Neural cell (in vitro differentiated cells): ENCODE data around the gene HUWE1. TPM values are rescaled to one million over a fixed set of nuclear protein-coding genes. Genes with fewer than 3 reads are reported as not detected.

Source experiments
- H2AFZ ChIP-seq: fragments of 200-600, 300-800 bp; sonication (generic), shearing (Covaris generic); 2 replicates; pipeline ENCODE4 v1.6.0; 2014; ENCODE audit warnings: low read depth, mild to moderate bottlenecking, antibody characterized with exemption, low read length, moderate library complexity
- H3F3A ChIP-seq: fragments of 200-600 bp; shearing (Covaris generic); 2 replicates; pipeline ENCODE4 v1.6.1; 2016; ENCODE audit warnings: mild to moderate bottlenecking, moderate library complexity, mixed read lengths, antibody characterized with exemption, low read length; ENCODE audit not compliant: insufficient read depth, poor library complexity, severe bottlenecking
- H3K27ac ChIP-seq: fragments of 200-600, 300-800 bp; sonication (generic), shearing (Covaris generic); 2 replicates; pipeline ENCODE4 v1.5.1; 2014; ENCODE audit warnings: mild to moderate bottlenecking, low read length, moderate library complexity
- H3K27me3 ChIP-seq: fragments of 300-800, 200-600 bp; sonication (generic), shearing (Covaris generic); 2 replicates; pipeline ENCODE4 v1.6.0; 2014; ENCODE audit warnings: mild to moderate bottlenecking, low read depth, low read length, moderate library complexity; ENCODE audit not compliant: insufficient read depth
- H3K36me3 ChIP-seq: fragments of 300-800, 200-600 bp; sonication (generic), shearing (Covaris generic); 2 replicates; pipeline ENCODE4 v1.5.1; 2014; ENCODE audit warnings: mild to moderate bottlenecking, antibody characterized with exemption, low read length, moderate library complexity; ENCODE audit not compliant: insufficient read depth
- H3K4me2 ChIP-seq: fragments of 300-800, 200-600 bp; sonication (generic), shearing (Covaris generic); 2 replicates; pipeline ENCODE4 v1.6.0; 2014; ENCODE audit warnings: mild to moderate bottlenecking, low read length
- H3K4me3 ChIP-seq: fragments of 300-800, 200-600 bp; sonication (generic), shearing (Covaris generic); 2 replicates; pipeline ENCODE4 v1.5.1; 2014; ENCODE audit warnings: mild to moderate bottlenecking, low read length, moderate library complexity
- H3K79me2 ChIP-seq: fragments of 200-600 bp; shearing (Covaris generic); replicated peaks from 2 replicates; pipeline ENCODE4 v1.6.0; 2014; ENCODE audit warnings: mild to moderate bottlenecking, low read length, moderate library complexity; ENCODE audit not compliant: insufficient read depth
- H3K9ac ChIP-seq: fragments of 300-800, 200-600 bp; sonication (generic), shearing (Covaris generic); 2 replicates; pipeline ENCODE4 v1.6.1; 2016; ENCODE audit warnings: mild to moderate bottlenecking, low read length, mixed read lengths
- H3K9me2 ChIP-seq: fragments of 200-600 bp; shearing (Covaris generic); 2 replicates; pipeline ENCODE4 v1.6.1; 2016; ENCODE audit warnings: mild to moderate bottlenecking, low read length, mixed read lengths; ENCODE audit not compliant: insufficient read depth
- H3K9me3 ChIP-seq: fragments of 200-600, 300-800 bp; sonication (generic), shearing (Covaris generic); 2 replicates; pipeline ENCODE4 v1.6.1; 2016; ENCODE audit warnings: mild to moderate bottlenecking, mixed run types, low read length, moderate library complexity, mixed read lengths
- H4K20me1 ChIP-seq: fragments of 200-600 bp; shearing (Covaris generic); 2 replicates; pipeline ENCODE4 v1.6.1; 2016; ENCODE audit warnings: mild to moderate bottlenecking, mixed run types; ENCODE audit not compliant: insufficient read depth
- EP300 ChIP-seq: fragments of 450-650 bp; conservative IDR thresholded peaks from 2 replicates; pipeline ENCODE4 v1.6.1; 2014; ENCODE audit warnings: antibody characterized with exemption, mild to moderate bottlenecking, moderate library complexity; ENCODE audit not compliant: poor library complexity, severe bottlenecking
- EZH2 ChIP-seq: fragments of 200-600, 300-800 bp; shearing (Covaris generic), sonication (generic); IDR thresholded peaks from 2 replicates; pipeline ENCODE4 v1.6.1; 2014; ENCODE audit warnings: antibody characterized with exemption, low read length, borderline replicate concordance, mild to moderate bottlenecking; ENCODE audit not compliant: insufficient read depth, poor library complexity, severe bottlenecking
- MXI1 ChIP-seq: fragments of 450-650 bp; conservative IDR thresholded peaks from 2 replicates; pipeline ENCODE4 v1.6.1; 2014; ENCODE audit warnings: antibody characterized with exemption, mild to moderate bottlenecking; ENCODE audit not compliant: poor library complexity, severe bottlenecking
- POLR2AphosphoS5 ChIP-seq: IDR thresholded peaks from 2 replicates; pipeline ENCODE4 v1.6.1; 2012
- RAD21 ChIP-seq: fragments of 450-650 bp; conservative IDR thresholded peaks from 2 replicates; pipeline ENCODE4 v1.6.1; 2014; ENCODE audit warnings: antibody characterized with exemption, mild to moderate bottlenecking, moderate library complexity
- SMC3 ChIP-seq: fragments of 450-650 bp; conservative IDR thresholded peaks from 2 replicates; pipeline ENCODE4 v1.6.1; 2014; ENCODE audit warnings: antibody characterized with exemption, mild to moderate bottlenecking, moderate library complexity; ENCODE audit not compliant: poor library complexity
- TAF1 ChIP-seq: IDR thresholded peaks from 2 replicates; pipeline ENCODE4 v1.6.1; 2012; ENCODE audit warnings: low read depth
- polyA plus RNA-seq: library from polyadenylated mRNA; depleted of rRNA; stranded (reverse); fragments of >200 nt; gene quantifications from 2 replicates; pipeline ENCODE4 v1.2.3, GENCODE V29; 2014
- TF ChIP-seq, protein P1 (sequence below): IDR thresholded peaks from 2 replicates; pipeline ENCODE4 v1.6.1; 2012; ENCODE audit warnings: borderline replicate concordance
- TF ChIP-seq, protein P2 (sequence below): fragments of 450-650 bp; IDR thresholded peaks from 2 replicates; pipeline ENCODE4 v1.5.1; 2014; ENCODE audit warnings: antibody characterized with exemption, mild to moderate bottlenecking, moderate library complexity; ENCODE audit not compliant: poor library complexity, severe bottlenecking

Gene HUWE1
- polyA plus RNA-seq, 1 donor from 2014 or later = 25.0 TPM

DNA sequence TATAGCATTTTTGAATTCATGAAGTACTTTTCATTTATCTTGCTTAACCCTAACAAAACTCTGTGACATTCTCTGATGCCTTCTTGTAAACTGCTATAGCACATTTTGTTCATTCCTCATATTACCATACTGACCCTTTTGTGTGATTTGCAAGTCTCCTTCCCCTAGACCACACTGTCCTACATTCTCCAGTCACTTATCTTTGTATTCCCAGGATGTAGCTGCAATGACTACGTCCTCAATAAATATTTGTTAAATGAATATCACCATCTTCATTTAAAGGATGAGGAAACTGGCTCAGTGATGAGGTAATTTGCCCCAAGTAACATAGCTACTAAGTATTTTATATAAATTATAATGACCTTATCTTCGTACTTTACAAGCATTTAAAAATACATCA is 11.9 kb downstream of the HUWE1 start:
- Histone ChIP-seq H3K36me3 (no peaks in the 10 kb centered on the region), H3K4me3 (no peak overlapping the region), H3K79me2 (peaks cover 48% of the 10 kb centered on the region), H2AFZ (no peak overlapping the region), H4K20me1 (no peaks in the 10 kb centered on the region), H3K9me2 (no peaks in the 10 kb centered on the region), H3K27me3 (no peaks in the 10 kb centered on the region), H3K27ac (no peak overlapping the region), H3K9ac (no peak overlapping the region), H3F3A (no peaks in the 10 kb centered on the region), H3K4me2 (no peak overlapping the region), H3K9me3 (no peaks in the 10 kb centered on the region)
- TF ChIP-seq, protein P1, sequence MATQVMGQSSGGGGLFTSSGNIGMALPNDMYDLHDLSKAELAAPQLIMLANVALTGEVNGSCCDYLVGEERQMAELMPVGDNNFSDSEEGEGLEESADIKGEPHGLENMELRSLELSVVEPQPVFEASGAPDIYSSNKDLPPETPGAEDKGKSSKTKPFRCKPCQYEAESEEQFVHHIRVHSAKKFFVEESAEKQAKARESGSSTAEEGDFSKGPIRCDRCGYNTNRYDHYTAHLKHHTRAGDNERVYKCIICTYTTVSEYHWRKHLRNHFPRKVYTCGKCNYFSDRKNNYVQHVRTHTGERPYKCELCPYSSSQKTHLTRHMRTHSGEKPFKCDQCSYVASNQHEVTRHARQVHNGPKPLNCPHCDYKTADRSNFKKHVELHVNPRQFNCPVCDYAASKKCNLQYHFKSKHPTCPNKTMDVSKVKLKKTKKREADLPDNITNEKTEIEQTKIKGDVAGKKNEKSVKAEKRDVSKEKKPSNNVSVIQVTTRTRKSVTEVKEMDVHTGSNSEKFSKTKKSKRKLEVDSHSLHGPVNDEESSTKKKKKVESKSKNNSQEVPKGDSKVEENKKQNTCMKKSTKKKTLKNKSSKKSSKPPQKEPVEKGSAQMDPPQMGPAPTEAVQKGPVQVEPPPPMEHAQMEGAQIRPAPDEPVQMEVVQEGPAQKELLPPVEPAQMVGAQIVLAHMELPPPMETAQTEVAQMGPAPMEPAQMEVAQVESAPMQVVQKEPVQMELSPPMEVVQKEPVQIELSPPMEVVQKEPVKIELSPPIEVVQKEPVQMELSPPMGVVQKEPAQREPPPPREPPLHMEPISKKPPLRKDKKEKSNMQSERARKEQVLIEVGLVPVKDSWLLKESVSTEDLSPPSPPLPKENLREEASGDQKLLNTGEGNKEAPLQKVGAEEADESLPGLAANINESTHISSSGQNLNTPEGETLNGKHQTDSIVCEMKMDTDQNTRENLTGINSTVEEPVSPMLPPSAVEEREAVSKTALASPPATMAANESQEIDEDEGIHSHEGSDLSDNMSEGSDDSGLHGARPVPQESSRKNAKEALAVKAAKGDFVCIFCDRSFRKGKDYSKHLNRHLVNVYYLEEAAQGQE = no peak
- TF ChIP-seq EP300 = no peak
- TF ChIP-seq, protein P2, sequence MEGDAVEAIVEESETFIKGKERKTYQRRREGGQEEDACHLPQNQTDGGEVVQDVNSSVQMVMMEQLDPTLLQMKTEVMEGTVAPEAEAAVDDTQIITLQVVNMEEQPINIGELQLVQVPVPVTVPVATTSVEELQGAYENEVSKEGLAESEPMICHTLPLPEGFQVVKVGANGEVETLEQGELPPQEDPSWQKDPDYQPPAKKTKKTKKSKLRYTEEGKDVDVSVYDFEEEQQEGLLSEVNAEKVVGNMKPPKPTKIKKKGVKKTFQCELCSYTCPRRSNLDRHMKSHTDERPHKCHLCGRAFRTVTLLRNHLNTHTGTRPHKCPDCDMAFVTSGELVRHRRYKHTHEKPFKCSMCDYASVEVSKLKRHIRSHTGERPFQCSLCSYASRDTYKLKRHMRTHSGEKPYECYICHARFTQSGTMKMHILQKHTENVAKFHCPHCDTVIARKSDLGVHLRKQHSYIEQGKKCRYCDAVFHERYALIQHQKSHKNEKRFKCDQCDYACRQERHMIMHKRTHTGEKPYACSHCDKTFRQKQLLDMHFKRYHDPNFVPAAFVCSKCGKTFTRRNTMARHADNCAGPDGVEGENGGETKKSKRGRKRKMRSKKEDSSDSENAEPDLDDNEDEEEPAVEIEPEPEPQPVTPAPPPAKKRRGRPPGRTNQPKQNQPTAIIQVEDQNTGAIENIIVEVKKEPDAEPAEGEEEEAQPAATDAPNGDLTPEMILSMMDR = no peak

DNA sequence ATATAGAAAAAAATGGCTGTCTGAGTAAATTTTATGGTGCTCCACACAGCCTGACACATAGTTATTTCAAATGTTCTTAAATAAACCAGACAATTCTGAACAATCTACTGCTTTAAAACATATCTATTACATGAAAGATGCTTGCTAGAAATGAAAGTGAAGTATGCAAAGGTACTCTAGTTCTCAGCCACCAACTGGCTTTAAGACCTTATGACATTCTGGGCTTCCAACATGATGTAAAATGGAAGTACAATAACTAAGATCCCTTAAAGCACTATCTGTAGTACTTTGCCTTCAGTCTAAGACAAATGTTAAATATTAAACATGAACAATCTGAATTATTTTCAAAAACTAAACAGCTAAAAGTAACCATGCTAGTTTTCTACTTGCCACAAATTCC is 17.3 kb downstream of the HUWE1 start:
- Histone ChIP-seq H3K27me3 (no peaks in the 10 kb centered on the region), H3K4me3 (no peak overlapping the region), H4K20me1 (no peaks in the 10 kb centered on the region), H3K36me3 (no peaks in the 10 kb centered on the region), H3K9me3 (no peaks in the 10 kb centered on the region), H3F3A (no peaks in the 10 kb centered on the region), H3K27ac (no peak overlapping the region), H3K79me2 (peaks cover 18% of the 10 kb centered on the region), H3K4me2 (no peak overlapping the region), H2AFZ (no peak overlapping the region), H3K9me2 (no peaks in the 10 kb centered on the region), H3K9ac (no peak overlapping the region)
- TF ChIP-seq, protein P2 = no peak
- TF ChIP-seq SMC3 (no peak), RAD21 (no peak), POLR2AphosphoS5 (no peak), MXI1 (no peak), EZH2 (no peak), EP300 (no peak), TAF1 (no peak)
- TF ChIP-seq, protein P1 = no peak
